HuH-7 (cell line): ENCODE measurements around the gene CPD.
"Not testable (repeated sequence)": the region's sequence is repeated elsewhere in the genome, so short reads cannot be mapped to it uniquely, and the experiment has no call there.

Experiments used
- DNase-seq: peaks from one replicate; pipeline ENCODE4 v3.0.0; 2011; ENCODE audit warnings: low spot score

CPD gene

GRCh38 chr17:30378825-30379302, at the start of gene CPD:
TSS of gene CPD (plus strand) at chr17:30378927. CDS start at chr17:30378981, 54 bp downstream.
- DNase-seq = peak; percentile 95

- DNase-seq = no peak
Measured at GRCh38 chr17:30332057-30332542, 46.6 kb upstream of the CPD start.

- DNase-seq = no peak
Measured at GRCh38 chr17:30333503-30334360, 45.0 kb upstream of the CPD start, which contains the start of gene TMIGD1. TSS of gene TMIGD1 (minus strand) at chr17:30334057. CDS start at chr17:30332133, 1,924 bp downstream.

- DNase-seq = no peak
Measured at GRCh38 chr17:30334421-30334820, 44.3 kb upstream of the CPD start.

- DNase-seq = peak; percentile 35
Measured at GRCh38 chr17:30336369-30337171, 42.2 kb upstream of the CPD start.

- DNase-seq = no peak
Measured at GRCh38 chr17:30337393-30337999, 41.2 kb upstream of the CPD start.

- no peak for DNase-seq
Measured at GRCh38 chr17:30339086-30339485, 39.6 kb upstream of the CPD start.

GRCh38 chr17:30340801-30341356, 37.8 kb upstream of the CPD start:
- no peak for DNase-seq

- no peak for DNase-seq
Measured at GRCh38 chr17:30341703-30342249, 37.0 kb upstream of the CPD start.

- not testable (repeated sequence) for DNase-seq
Measured at GRCh38 chr17:30343244-30343643, 35.5 kb upstream of the CPD start.

- DNase-seq = no peak
Measured at GRCh38 chr17:30343796-30344195, 34.9 kb upstream of the CPD start.

- DNase-seq = peak; percentile 67
Measured at GRCh38 chr17:30344283-30345088, 34.2 kb upstream of the CPD start.

GRCh38 chr17:30345089-30345433, 33.7 kb upstream of the CPD start:
- no peak for DNase-seq

- DNase-seq = no peak
Measured at GRCh38 chr17:30345527-30346075, 33.1 kb upstream of the CPD start.

GRCh38 chr17:30346221-30346795, 32.4 kb upstream of the CPD start:
- DNase-seq = no peak

- no peak for DNase-seq
Measured at GRCh38 chr17:30347488-30347887, 31.2 kb upstream of the CPD start.

- no peak for DNase-seq
Measured at GRCh38 chr17:30349252-30349651, 29.5 kb upstream of the CPD start.

GRCh38 chr17:30351263-30351662, 27.5 kb upstream of the CPD start:
- not testable (repeated sequence) for DNase-seq

GRCh38 chr17:30351735-30352134, 27.0 kb upstream of the CPD start:
- no peak for DNase-seq

- no peak for DNase-seq
Measured at GRCh38 chr17:30352240-30352814, 26.4 kb upstream of the CPD start.
